ENCODE data around the gene RAB6A.

RAB6A gene

DNA sequence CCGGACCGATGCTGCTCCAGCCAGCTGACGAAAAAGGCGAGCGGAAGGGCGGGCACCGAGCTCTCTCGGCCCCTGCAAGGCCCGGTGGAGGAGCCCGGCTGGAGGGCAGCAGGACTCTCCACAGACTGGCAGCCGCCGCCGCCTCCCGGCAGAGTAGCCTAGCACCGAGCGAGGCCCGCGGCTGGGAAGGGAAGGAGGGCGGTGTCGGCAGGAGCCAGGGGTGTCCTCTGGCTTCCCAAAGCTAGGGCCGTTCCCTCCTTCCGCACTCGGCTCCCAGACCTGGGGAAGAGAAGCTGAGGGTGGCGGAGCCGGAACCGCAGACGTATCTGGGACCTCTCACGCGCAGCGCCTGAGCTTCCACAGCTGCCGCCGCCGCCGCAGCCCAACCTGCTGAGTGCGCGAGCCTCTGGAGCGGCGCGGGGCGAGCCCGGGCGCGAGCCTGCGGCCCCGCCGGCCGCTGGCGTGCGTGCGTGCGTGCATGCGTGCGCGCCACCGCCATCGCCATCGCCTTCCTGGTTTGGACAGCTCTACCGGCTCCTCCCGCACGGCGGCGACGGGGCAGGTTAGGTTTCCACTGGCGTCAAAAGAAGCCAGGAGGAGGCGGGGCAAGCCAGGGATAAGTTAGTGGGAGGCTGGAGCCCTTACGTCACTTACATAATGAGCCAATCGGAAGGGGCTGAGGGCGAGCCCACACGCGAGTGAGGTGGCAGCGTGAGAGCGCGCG is at the start of gene RAB6A:
RAB6A (minus strand) TSS at position 396 of the 724 bp plus-strand sequence. CDS start 439 bp downstream, outside the sequence.
- peak within 1 kb of the TSS; percentile 77 for H3K4me3 ChIP-seq (ENCODE audit: low read depth, low read length)
- in situ Hi-C loops (cut with HindIII; ENCODE audit: low sequenced_read_pairs): no loop called here
- TF ChIP-seq, protein P1, sequence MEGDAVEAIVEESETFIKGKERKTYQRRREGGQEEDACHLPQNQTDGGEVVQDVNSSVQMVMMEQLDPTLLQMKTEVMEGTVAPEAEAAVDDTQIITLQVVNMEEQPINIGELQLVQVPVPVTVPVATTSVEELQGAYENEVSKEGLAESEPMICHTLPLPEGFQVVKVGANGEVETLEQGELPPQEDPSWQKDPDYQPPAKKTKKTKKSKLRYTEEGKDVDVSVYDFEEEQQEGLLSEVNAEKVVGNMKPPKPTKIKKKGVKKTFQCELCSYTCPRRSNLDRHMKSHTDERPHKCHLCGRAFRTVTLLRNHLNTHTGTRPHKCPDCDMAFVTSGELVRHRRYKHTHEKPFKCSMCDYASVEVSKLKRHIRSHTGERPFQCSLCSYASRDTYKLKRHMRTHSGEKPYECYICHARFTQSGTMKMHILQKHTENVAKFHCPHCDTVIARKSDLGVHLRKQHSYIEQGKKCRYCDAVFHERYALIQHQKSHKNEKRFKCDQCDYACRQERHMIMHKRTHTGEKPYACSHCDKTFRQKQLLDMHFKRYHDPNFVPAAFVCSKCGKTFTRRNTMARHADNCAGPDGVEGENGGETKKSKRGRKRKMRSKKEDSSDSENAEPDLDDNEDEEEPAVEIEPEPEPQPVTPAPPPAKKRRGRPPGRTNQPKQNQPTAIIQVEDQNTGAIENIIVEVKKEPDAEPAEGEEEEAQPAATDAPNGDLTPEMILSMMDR (IDR thresholded peaks at IDR 0.05; ENCODE audit: low read depth, low read length): peak; percentile 33
- DNase-seq (ENCODE audit: low read depth, low spot score): peak; percentile 100

DNA sequence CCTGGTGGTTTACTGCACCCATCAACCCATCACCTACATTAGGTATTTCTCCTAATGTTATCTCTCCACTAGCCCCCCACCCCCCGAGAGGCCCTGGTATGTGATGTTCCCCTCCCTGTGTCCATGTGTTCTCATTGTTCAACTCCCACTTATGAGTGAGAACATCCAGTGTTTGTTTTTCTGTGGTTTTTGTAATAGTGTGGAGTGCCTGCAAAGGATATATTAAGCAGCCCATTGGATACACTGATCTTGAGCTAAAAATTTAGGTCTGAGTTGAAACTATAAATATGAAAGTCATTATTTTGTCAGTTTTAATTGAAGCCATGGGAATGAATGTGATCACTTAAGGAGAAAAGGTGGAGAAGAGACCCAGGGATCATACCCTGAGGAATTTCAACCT is 49.8 kb upstream of the RAB6A start:
- in situ Hi-C loops (cut with HindIII; ENCODE audit: low sequenced_read_pairs): no loop called here
- TF ChIP-seq, protein P1 (IDR thresholded peaks at IDR 0.05; ENCODE audit: low read depth, low read length): no peak
- peak; percentile 49 for DNase-seq (ENCODE audit: low read depth, low spot score)
- no peak overlapping the region for H3K4me3 ChIP-seq (ENCODE audit: low read depth, low read length)

DNA sequence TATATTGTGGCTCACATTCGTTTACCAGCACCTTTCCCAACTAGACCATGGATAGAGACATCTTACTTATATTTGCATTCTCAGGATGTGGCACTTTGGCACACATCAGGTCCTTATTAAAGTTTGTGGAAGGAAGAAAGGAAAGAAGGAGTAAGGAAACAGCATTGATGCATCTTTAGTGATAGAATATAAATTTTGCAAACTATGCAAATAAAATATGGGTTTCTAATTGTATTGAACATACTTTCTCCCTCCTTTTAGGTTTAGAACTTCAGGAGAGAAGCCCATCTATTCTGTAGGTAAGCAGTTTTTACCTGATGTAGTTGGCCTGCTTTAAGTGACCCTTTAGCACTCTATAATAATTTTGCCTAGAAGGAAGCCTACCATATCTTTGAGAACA is 47.2 kb upstream of the RAB6A start:
- DNase-seq (ENCODE audit: low read depth, low spot score): no peak
- no peak overlapping the region for H3K4me3 ChIP-seq (ENCODE audit: low read depth, low read length)
- in situ Hi-C loops (cut with HindIII; ENCODE audit: low sequenced_read_pairs): no loop called here
- TF ChIP-seq, protein P1 (IDR thresholded peaks at IDR 0.05; ENCODE audit: low read depth, low read length): no peak

DNA sequence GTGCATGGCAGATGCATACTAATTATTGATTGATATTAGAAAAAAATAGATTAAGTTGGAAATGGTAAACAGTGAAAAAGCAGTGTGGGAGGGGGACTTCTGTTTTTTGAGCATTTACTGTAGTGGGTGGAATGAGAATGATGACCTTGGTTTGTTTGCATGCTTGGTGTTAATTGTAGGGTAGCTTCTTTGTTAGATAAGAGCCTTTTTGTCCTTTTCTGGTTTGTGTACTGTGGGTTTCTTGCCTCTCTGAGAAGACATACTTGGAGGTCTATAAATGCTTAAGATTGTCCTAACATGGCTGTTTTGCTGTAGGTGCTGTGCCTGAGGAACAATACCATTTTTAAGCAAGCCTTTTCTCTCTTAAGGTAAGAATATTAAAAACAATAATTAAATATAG is 43.8 kb upstream of the RAB6A start:
- no peak for DNase-seq (ENCODE audit: low read depth, low spot score)
- in situ Hi-C loops (cut with HindIII; ENCODE audit: low sequenced_read_pairs): no loop called here
- H3K4me3 ChIP-seq (ENCODE audit: low read depth, low read length): no peak overlapping the region
- TF ChIP-seq, protein P1 (IDR thresholded peaks at IDR 0.05; ENCODE audit: low read depth, low read length): no peak

DNA sequence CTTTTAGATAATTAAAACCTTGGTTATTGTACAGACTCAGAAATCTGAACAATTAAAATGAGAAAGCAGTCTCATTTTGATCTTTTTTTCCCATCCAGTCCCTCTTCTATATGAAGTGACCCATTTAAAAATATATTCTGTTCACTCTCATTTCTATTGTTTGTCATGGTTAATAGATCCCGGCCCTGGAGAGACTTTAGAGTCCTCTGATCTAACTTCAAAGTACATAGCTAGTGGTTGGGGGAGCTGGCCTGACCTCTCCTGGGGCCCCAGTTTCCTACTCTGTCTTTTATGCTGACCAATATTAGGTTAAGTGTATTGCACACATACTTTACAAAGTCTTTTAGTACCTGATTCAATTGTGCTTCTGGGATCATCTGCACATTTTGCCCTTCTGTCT is 40.3 kb upstream of the RAB6A start:
- H3K4me3 ChIP-seq (ENCODE audit: low read depth, low read length): no peak overlapping the region
- in situ Hi-C loops (cut with HindIII; ENCODE audit: low sequenced_read_pairs): no loop called here
- no peak for DNase-seq (ENCODE audit: low read depth, low spot score)
- TF ChIP-seq, protein P1 (IDR thresholded peaks at IDR 0.05; ENCODE audit: low read depth, low read length): no peak

DNA sequence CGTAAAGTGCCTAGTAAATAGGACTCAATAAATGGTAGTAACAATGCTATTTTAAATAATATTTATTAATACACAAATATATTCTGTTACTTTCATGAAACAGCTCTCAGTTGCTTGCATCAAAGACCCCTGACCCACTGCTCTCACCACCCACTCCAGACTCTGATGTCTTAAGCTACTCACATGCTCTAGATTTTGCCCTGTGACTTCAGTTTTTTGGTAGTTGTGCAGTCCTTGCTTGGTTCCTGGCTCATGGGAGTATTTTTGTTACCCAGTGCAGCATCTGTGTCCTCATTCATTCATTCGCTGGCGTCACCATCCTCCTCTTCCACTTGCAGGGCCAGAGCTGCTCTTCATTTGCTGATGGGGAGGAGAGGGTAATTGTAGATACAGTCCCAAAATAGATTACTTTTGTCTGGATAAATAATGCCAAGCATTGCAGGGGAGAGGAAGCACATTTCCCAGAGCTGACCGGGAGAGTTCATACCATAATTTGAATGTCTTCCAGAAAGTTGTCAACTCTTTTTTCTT is 39.5 kb upstream of the RAB6A start:
- H3K4me3 ChIP-seq (ENCODE audit: low read depth, low read length): no peak overlapping the region
- in situ Hi-C loops (cut with HindIII; ENCODE audit: low sequenced_read_pairs): no loop called here
- DNase-seq (ENCODE audit: low read depth, low spot score): no peak
- TF ChIP-seq, protein P1 (IDR thresholded peaks at IDR 0.05; ENCODE audit: low read depth, low read length): no peak

Measured in astrocyte of the spinal cord (primary cell).